Stimulated activated naive B cell treated with anti-CD40 and anti-IgM and Interleukin-4, amounts not matched to agents 10 μg/mL and 1 μg/mL and 100 μg/mL, for 72 hours (primary cell): ENCODE results near the gene RRAD.
"Not testable (repeated sequence)": the region's sequence is repeated elsewhere in the genome, so short reads cannot be mapped to it uniquely, and the experiment has no call there.

Experiments
- ATAC-seq, 2 donors: fragments of 150-1000 bp; cut with Tn5 transposase; replicated peaks; 2 replicates each; pipeline ENCODE4 v1.10.0; 2021; ENCODE audit warnings: moderate library complexity in 1 of 2
- DNase-seq: peaks from one replicate; pipeline ENCODE4 v3.0.0; 2021
- H3K27ac Mint-ChIP-seq: one replicate; pipeline ENCODE4 v1.8.0; 2022; ENCODE audit warnings: mild to moderate bottlenecking, mixed read lengths
- H3K27me3 Mint-ChIP-seq, 2 donors: one replicate each; pipeline ENCODE4 v1.8.0; 2022; ENCODE audit warnings: mixed read lengths in 2 of 2
- H3K36me3 Mint-ChIP-seq, 2 donors: one replicate each; pipeline ENCODE4 v1.8.0; 2022; ENCODE audit warnings: mixed read lengths in 2 of 2, mild to moderate bottlenecking in 1 of 2
- H3K4me1 Mint-ChIP-seq, 2 donors: one replicate each; pipeline ENCODE4 v1.8.0; 2022; ENCODE audit warnings: mixed read lengths in 2 of 2, mild to moderate bottlenecking in 1 of 2
- H3K4me3 Mint-ChIP-seq, 2 donors: one replicate each; pipeline ENCODE4 v1.8.0; 2022; ENCODE audit warnings: mild to moderate bottlenecking in 2 of 2, mixed read lengths in 2 of 2, moderate library complexity in 1 of 2
- H3K9me3 Mint-ChIP-seq, 2 donors: one replicate each; pipeline ENCODE4 v1.8.0; 2022; ENCODE audit warnings: mixed read lengths in 2 of 2, mild to moderate bottlenecking in 1 of 2

The RRAD gene

GRCh38 chr16:66946974-66947301 is 21.6 kb upstream of the RRAD start:
- H3K27ac Mint-ChIP-seq = peak overlapping the region; percentile 16
- peaks cover 17 to 24% of the 10 kb centered on the region in 2 donors for H3K4me1 Mint-ChIP-seq
- peaks cover 32 to 44% of the 10 kb centered on the region in 2 donors for H3K27me3 Mint-ChIP-seq
- DNase-seq (no peak), ATAC-seq (no peak)
- H3K36me3 Mint-ChIP-seq = peaks cover 15 to 18% of the 10 kb centered on the region in 2 donors
- H3K4me3 Mint-ChIP-seq = no peak overlapping the region
- peaks cover 0 to 6% of the 10 kb centered on the region in 2 donors for H3K9me3 Mint-ChIP-seq

GRCh38 chr16:66946541-66946940 is 21.2 kb upstream of the RRAD start:
- Mint-ChIP-seq H3K4me1 (peaks cover 17 to 24% of the 10 kb centered on the region in 2 donors), H3K27ac (no peak overlapping the region), H3K9me3 (peaks cover 0 to 4% of the 10 kb centered on the region in 2 donors), H3K4me3 (no peak overlapping the region), H3K36me3 (peaks cover 19 to 22% of the 10 kb centered on the region in 2 donors), H3K27me3 (peaks cover 28 to 40% of the 10 kb centered on the region in 2 donors)
- ATAC-seq (no peak), DNase-seq (no peak)

GRCh38 chr16:66945939-66946338 is 20.6 kb upstream of the RRAD start:
- Mint-ChIP-seq H3K36me3 (peaks cover 22 to 26% of the 10 kb centered on the region in 2 donors), H3K27me3 (peaks cover 23 to 34% of the 10 kb centered on the region in 2 donors), H3K4me1 (peaks cover 17 to 24% of the 10 kb centered on the region in 2 donors), H3K27ac (no peak overlapping the region), H3K9me3 (no peaks in the 10 kb centered on the region), H3K4me3 (no peak overlapping the region)
- ATAC-seq (no peak), DNase-seq (no peak)

GRCh38 chr16:66944971-66945370 is 19.6 kb upstream of the RRAD start:
- not testable (repeated sequence) for ATAC-seq, H3K9me3 Mint-ChIP-seq, H3K4me3 Mint-ChIP-seq, DNase-seq
- H3K36me3 Mint-ChIP-seq = peaks cover 25 to 27% of the 10 kb centered on the region in 2 donors
- H3K27ac Mint-ChIP-seq = peak overlapping the region; percentile 14
- peaks cover 19 to 25% of the 10 kb centered on the region in 2 donors for H3K27me3 Mint-ChIP-seq
- peaks cover 17 to 24% of the 10 kb centered on the region in 2 donors for H3K4me1 Mint-ChIP-seq

GRCh38 chr16:66944054-66944441 is 18.7 kb upstream of the RRAD start:
- peaks cover 11 to 16% of the 10 kb centered on the region in 2 donors for H3K27me3 Mint-ChIP-seq
- H3K4me1 Mint-ChIP-seq = peaks cover 17 to 24% of the 10 kb centered on the region in 2 donors
- no peak for ATAC-seq
- no peak overlapping the region for H3K27ac Mint-ChIP-seq
- H3K36me3 Mint-ChIP-seq = peaks cover 28 to 31% of the 10 kb centered on the region in 2 donors
- no peak overlapping the region for H3K4me3 Mint-ChIP-seq
- DNase-seq = no peak
- H3K9me3 Mint-ChIP-seq = no peaks in the 10 kb centered on the region

- Mint-ChIP-seq H3K27ac (no peak overlapping the region), H3K9me3 (no peaks in the 10 kb centered on the region), H3K4me1 (peaks cover 14 to 23% of the 10 kb centered on the region in 2 donors), H3K4me3 (no peak overlapping the region), H3K27me3 (peaks cover 6 to 11% of the 10 kb centered on the region in 2 donors), H3K36me3 (peaks cover 28 to 36% of the 10 kb centered on the region in 2 donors)
- DNase-seq (no peak), ATAC-seq (no peak)
These were observed 18.2 kb upstream of the RRAD start for GRCh38 chr16:66943426-66944053.

- Mint-ChIP-seq H3K4me1 (peaks cover 8 to 23% of the 10 kb centered on the region in 2 donors), H3K27ac (no peak overlapping the region)
These were observed 17.6 kb upstream of the RRAD start for GRCh38 chr16:66942981-66943380.

GRCh38 chr16:66940236-66940635 is 14.9 kb upstream of the RRAD start:
- Mint-ChIP-seq H3K9me3 (no peaks in the 10 kb centered on the region), H3K36me3 (peaks cover 34 to 58% of the 10 kb centered on the region in 2 donors), H3K27ac (no peak overlapping the region), H3K4me1 (peaks cover 20 to 28% of the 10 kb centered on the region in 2 donors), H3K4me3 (no peak overlapping the region), H3K27me3 (no peaks in the 10 kb centered on the region)
- no peak for DNase-seq
- no peak for ATAC-seq

More at GRCh38 chr16:66942981-66943380, 17.6 kb upstream of the RRAD start:
- Mint-ChIP-seq H3K4me3 (no peak overlapping the region), H3K9me3 (no peaks in the 10 kb centered on the region), H3K27me3 (peaks cover under 1 to 5% of the 10 kb centered on the region in 2 donors), H3K36me3 (peaks cover 28 to 40% of the 10 kb centered on the region in 2 donors)
- ATAC-seq (no peak), DNase-seq (no peak)

GRCh38 chr16:66939366-66939765 is 14.0 kb upstream of the RRAD start:
- no peak for ATAC-seq
- no peak overlapping the region for H3K4me3 Mint-ChIP-seq
- H3K27me3 Mint-ChIP-seq = no peaks in the 10 kb centered on the region
- no peak overlapping the region for H3K27ac Mint-ChIP-seq
- peaks cover 36 to 58% of the 10 kb centered on the region in 2 donors for H3K36me3 Mint-ChIP-seq
- H3K4me1 Mint-ChIP-seq = peaks cover 20 to 33% of the 10 kb centered on the region in 2 donors
- H3K9me3 Mint-ChIP-seq = no peaks in the 10 kb centered on the region
- DNase-seq = no peak

GRCh38 chr16:66937725-66938337 is 12.5 kb upstream of the RRAD start:
- Mint-ChIP-seq H3K4me3 (no peak overlapping the region), H3K27me3 (no peaks in the 10 kb centered on the region), H3K27ac (no peak overlapping the region), H3K9me3 (no peaks in the 10 kb centered on the region), H3K36me3 (peaks cover 43 to 67% of the 10 kb centered on the region in 2 donors), H3K4me1 (peaks cover 34 to 48% of the 10 kb centered on the region in 2 donors)
- DNase-seq (no peak), ATAC-seq (no peak)

GRCh38 chr16:66936889-66937554 is 11.7 kb upstream of the RRAD start:
- ATAC-seq = no peak
- Mint-ChIP-seq H3K4me1 (peaks cover 42 to 56% of the 10 kb centered on the region in 2 donors), H3K9me3 (no peaks in the 10 kb centered on the region), H3K4me3 (peak overlapping the region; percentile 31 to 50), H3K36me3 (peaks cover 38 to 67% of the 10 kb centered on the region in 2 donors), H3K27ac (peak overlapping the region; percentile 63), H3K27me3 (no peaks in the 10 kb centered on the region)
- DNase-seq = no peak

GRCh38 chr16:66936462-66936861 is 11.1 kb upstream of the RRAD start:
- Mint-ChIP-seq H3K4me1 (peaks cover 44 to 62% of the 10 kb centered on the region in 2 donors), H3K27me3 (no peaks in the 10 kb centered on the region)
- no peak for ATAC-seq

GRCh38 chr16:66935314-66936011 is 10.1 kb upstream of the RRAD start, which contains the start of gene CES2:
Gene CES2 (plus strand): TSS chr16:66935516. CDS start chr16:66935636, 120 bp downstream.
- DNase-seq = no peak
- Mint-ChIP-seq H3K36me3 (peaks cover 31 to 62% of the 10 kb centered on the region in 2 donors), H3K4me1 (peaks cover 44 to 62% of the 10 kb centered on the region in 2 donors)

More at GRCh38 chr16:66936462-66936861, 11.1 kb upstream of the RRAD start:
- no peak for DNase-seq
- Mint-ChIP-seq H3K4me3 (peak overlapping the region; percentile 31 to 50), H3K27ac (peak overlapping the region; percentile 63), H3K36me3 (peaks cover 36 to 66% of the 10 kb centered on the region in 2 donors), H3K9me3 (no peaks in the 10 kb centered on the region)

GRCh38 chr16:66934839-66935313 is 9.5 kb upstream of the RRAD start:
- Mint-ChIP-seq H3K4me1 (peaks cover 44 to 62% of the 10 kb centered on the region in 2 donors), H3K27ac (peak overlapping the region; percentile 99), H3K36me3 (peaks cover 29 to 63% of the 10 kb centered on the region in 2 donors), H3K4me3 (peak overlapping the region; percentile 98 to 99)
- not testable (repeated sequence) for DNase-seq, H3K27me3 Mint-ChIP-seq, ATAC-seq, H3K9me3 Mint-ChIP-seq

More at GRCh38 chr16:66935314-66936011, 10.1 kb upstream of the RRAD start, which contains the start of gene CES2:
- Mint-ChIP-seq H3K4me3 (peak within 1 kb of the TSS; percentile 98 to 99), H3K9me3 (no peaks in the 10 kb centered on the region), H3K27me3 (no peaks in the 10 kb centered on the region), H3K27ac (peak within 1 kb of the TSS; percentile 99)
- no peak for ATAC-seq
